ENCODE measurements around the gene DUSP2. TPM values are rescaled to one million over a fixed set of nuclear protein-coding genes. Genes with fewer than 3 reads are reported as not detected.
A peak's percentile ranks its signal among the peaks of the same experiment; 100 is the strongest.

The DUSP2 gene
- polyA plus RNA-seq, 3 donors = 48.4 to 392 (median 66.1) TPM

DNA sequence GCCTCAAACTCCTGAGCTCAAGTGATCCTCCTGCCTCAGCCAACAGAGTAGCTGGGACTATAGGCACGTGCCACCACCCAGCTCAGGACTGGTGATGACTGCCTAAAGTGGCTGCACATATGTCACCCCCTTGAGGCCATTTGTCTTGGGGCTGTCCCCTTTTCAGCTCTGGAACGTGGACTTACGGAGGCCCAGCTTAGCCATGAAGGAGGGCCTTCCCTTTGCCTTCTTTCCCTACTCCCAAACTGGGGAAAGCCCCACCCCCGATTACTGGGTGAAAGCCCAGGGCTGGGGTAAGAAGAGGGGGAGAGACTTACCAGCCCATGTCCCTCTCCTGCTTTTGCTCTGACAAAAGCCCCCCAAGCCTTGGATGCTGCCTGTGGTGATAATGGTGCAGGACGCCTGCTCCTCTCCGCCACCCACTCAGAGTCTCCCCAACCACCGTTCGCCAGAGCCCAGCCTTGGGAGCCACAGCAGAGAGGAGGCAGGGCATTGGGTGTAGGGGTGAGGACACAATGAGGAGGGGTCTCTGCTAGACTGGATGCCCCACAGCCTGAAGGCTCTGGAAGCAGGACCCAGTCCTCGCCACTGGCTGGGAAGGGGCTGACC is 2.5 kb upstream of the DUSP2 start:
- Mint-ChIP-seq H3K27ac (peak overlapping the region; percentile 84 to 99 (median 98)), H3K36me3 (peaks cover 12 to 15% of the 10 kb centered on the region in 2 donors), H3K9me3 (peaks cover 0 to 3% (median 0%) of the 10 kb centered on the region in 7 donors), H3K4me3 (peak overlapping the region in 1 of 2 donors; percentile 81), H3K27me3 (ENCODE audit: low read depth in 3 of 3) (peaks cover 2 to 13% (median 3%) of the 10 kb centered on the region in 3 donors), H3K4me1 (peaks cover 60% of the 10 kb centered on the region)
- Histone ChIP-seq H3K9ac (ENCODE audit: insufficient read depth, low read length, poor library complexity, severe bottlenecking) (no peak overlapping the region), H3K27ac (ENCODE audit: low read depth in 1 of 2, low read length in 2 of 2) (peak overlapping the region; percentile 6 to 48), H3K79me2 (ENCODE audit: insufficient read depth, low read length) (peaks cover 7% of the 10 kb centered on the region), H2AFZ (ENCODE audit: insufficient read depth, low read depth, low read length, poor library complexity, severe bottlenecking) (no peak overlapping the region), H3K9me3 (replicated peaks in 1 of 2; ENCODE audit: control insufficient read depth in 1 of 2, insufficient read depth in 1 of 2, low read length in 2 of 2) (no peaks in the 10 kb centered on the region), H3K4me3 (replicated peaks in 1 of 3; ENCODE audit: low read depth in 2 of 3, low read length in 3 of 3) (no peak overlapping the region), H3K4me2 (replicated peaks; ENCODE audit: extremely low read depth, low read length, poor library complexity, severe bottlenecking) (peak overlapping the region; percentile 59), H3K4me1 (ENCODE audit: control insufficient read depth in 1 of 2, insufficient read depth in 2 of 2, low read length in 2 of 2) (peaks cover 49 to 57% of the 10 kb centered on the region in 2 donors), H3K36me3 (replicated peaks in 1 of 2; ENCODE audit: control insufficient read depth in 1 of 2, insufficient read depth in 2 of 2, low read length in 2 of 2) (no peaks in the 10 kb centered on the region), H4K20me1 (ENCODE audit: insufficient read depth, low read length) (peaks cover 21% of the 10 kb centered on the region), H3K27me3 (ENCODE audit: control insufficient read depth in 2 of 2, insufficient read depth in 2 of 2, low read length in 2 of 2) (no peaks in the 10 kb centered on the region)
- 94% methylated on average over 2 of the region's 9 CpGs for WGBS (ENCODE audit: insufficient coverage)
- TF ChIP-seq, protein P1, sequence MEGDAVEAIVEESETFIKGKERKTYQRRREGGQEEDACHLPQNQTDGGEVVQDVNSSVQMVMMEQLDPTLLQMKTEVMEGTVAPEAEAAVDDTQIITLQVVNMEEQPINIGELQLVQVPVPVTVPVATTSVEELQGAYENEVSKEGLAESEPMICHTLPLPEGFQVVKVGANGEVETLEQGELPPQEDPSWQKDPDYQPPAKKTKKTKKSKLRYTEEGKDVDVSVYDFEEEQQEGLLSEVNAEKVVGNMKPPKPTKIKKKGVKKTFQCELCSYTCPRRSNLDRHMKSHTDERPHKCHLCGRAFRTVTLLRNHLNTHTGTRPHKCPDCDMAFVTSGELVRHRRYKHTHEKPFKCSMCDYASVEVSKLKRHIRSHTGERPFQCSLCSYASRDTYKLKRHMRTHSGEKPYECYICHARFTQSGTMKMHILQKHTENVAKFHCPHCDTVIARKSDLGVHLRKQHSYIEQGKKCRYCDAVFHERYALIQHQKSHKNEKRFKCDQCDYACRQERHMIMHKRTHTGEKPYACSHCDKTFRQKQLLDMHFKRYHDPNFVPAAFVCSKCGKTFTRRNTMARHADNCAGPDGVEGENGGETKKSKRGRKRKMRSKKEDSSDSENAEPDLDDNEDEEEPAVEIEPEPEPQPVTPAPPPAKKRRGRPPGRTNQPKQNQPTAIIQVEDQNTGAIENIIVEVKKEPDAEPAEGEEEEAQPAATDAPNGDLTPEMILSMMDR (IDR thresholded peaks at IDR 0.05) = no peak
- peak in 1 of 3 donors; percentile 34 for DNase-seq
- intact Hi-C loops (cut with micrococcal nuclease) = loop anchor here (10.0 kb wide), 2 partner anchors 117 to 387 kb away; partner anchors contain the start of genes ARID5A (in 2 of the 2), CIAO1 (in 1 of the 2) and TMEM127 (in 1 of the 2)

DNA sequence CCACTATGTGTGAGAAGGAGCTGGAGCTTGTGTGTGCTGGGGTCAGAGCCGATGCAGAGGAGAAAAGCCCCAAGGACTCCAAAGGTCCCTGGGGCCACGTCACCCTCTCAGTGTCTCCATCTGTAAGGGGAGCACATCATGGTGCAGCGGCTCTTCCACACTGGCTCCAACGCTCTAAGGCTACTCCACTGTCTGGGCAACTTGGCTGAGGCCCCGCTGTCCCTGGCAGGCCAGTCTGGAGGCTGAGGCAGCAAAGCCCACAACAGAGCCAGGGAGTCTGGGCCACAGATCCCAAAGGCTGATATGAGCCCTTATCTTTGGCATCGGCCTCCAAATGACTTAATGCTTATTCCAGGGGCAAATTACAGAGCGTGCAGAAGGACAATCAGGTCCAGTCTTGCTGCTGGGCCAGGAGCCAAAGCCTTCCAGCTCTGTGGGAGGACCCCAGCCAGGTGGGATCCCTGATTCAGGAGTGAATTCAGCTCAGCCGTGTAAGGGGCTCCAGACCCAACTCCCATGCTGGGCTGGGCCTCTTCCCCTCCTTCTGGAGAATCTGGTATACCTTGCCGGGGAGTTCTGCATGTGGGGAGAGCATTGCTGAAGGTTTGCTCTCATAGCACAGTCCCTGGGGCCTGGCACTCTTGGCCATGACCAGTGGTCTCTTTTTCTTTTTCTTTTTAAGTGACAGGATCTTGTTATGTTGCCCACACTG is 1.8 kb upstream of the DUSP2 start:
- peak overlapping the region; percentile 84 for H3K9ac ChIP-seq (ENCODE audit: insufficient read depth, low read length, poor library complexity, severe bottlenecking)
- Mint-ChIP-seq H3K27ac (peak overlapping the region; percentile 95 to 99 (median 98)), H3K27me3 (ENCODE audit: low read depth in 3 of 3) (peaks cover 2 to 13% (median 3%) of the 10 kb centered on the region in 3 donors), H3K4me3 (peak overlapping the region; percentile 78 to 85), H3K4me1 (peaks cover 62% of the 10 kb centered on the region), H3K9me3 (peaks cover 0 to 3% (median 0%) of the 10 kb centered on the region in 7 donors), H3K36me3 (peaks cover 12 to 15% of the 10 kb centered on the region in 2 donors)
- H4K20me1 ChIP-seq (ENCODE audit: insufficient read depth, low read length) = peaks cover 28% of the 10 kb centered on the region
- no peaks in the 10 kb centered on the region for H3K27me3 ChIP-seq (ENCODE audit: control insufficient read depth in 2 of 2, insufficient read depth in 2 of 2, low read length in 2 of 2)
- peak overlapping the region in 1 of 3 experiments; percentile 93 for H3K4me3 ChIP-seq (replicated peaks in 1 of 3; ENCODE audit: low read depth in 2 of 3, low read length in 3 of 3)
- no peak for DNase-seq
- H3K36me3 ChIP-seq (replicated peaks in 1 of 2; ENCODE audit: control insufficient read depth in 1 of 2, insufficient read depth in 2 of 2, low read length in 2 of 2) = no peaks in the 10 kb centered on the region
- H3K4me2 ChIP-seq (replicated peaks; ENCODE audit: extremely low read depth, low read length, poor library complexity, severe bottlenecking) = peak overlapping the region; percentile 91
- TF ChIP-seq, protein P1 (IDR thresholded peaks at IDR 0.05) = no peak
- 91% methylated on average over 9 of the region's 9 CpGs for WGBS (ENCODE audit: insufficient coverage)
- no peak overlapping the region for H2AFZ ChIP-seq (ENCODE audit: insufficient read depth, low read depth, low read length, poor library complexity, severe bottlenecking)
- H3K9me3 ChIP-seq (replicated peaks in 1 of 2; ENCODE audit: control insufficient read depth in 1 of 2, insufficient read depth in 1 of 2, low read length in 2 of 2) = no peaks in the 10 kb centered on the region
- H3K79me2 ChIP-seq (ENCODE audit: insufficient read depth, low read length) = peaks cover 7% of the 10 kb centered on the region
- peak overlapping the region; percentile 95 to 98 for H3K27ac ChIP-seq (ENCODE audit: low read depth in 1 of 2, low read length in 2 of 2)
- intact Hi-C loops (cut with micrococcal nuclease) = loop anchor here (10.0 kb wide), 2 partner anchors 118 to 388 kb away; partner anchors contain the start of genes ARID5A (in 2 of the 2), CIAO1 (in 1 of the 2) and TMEM127 (in 1 of the 2)
- H3K4me1 ChIP-seq (ENCODE audit: control insufficient read depth in 1 of 2, insufficient read depth in 2 of 2, low read length in 2 of 2) = peaks cover 49 to 59% of the 10 kb centered on the region in 2 donors
